WI38 (cell line): ENCODE data around the gene ANK3.

ENCODE experiments used
- H3K4me3 ChIP-seq: 2 replicates; pipeline ENCODE4 v1.5.1; 2011; ENCODE audit warnings: low read depth, mild to moderate bottlenecking, control low read depth, low read length
- CTCF ChIP-seq: IDR thresholded peaks from 2 replicates; pipeline ENCODE4 v1.5.1; 2012; ENCODE audit warnings: low read depth, mild to moderate bottlenecking, control low read depth, low read length

Gene ANK3

GRCh38 chr10:60291344-60291930, 98.2 kb downstream of the ANK3 start:
- H3K4me3 ChIP-seq: no peak overlapping the region
- TF ChIP-seq CTCF: no peak

- H3K4me3 ChIP-seq: no peak overlapping the region
- no peak for TF ChIP-seq CTCF
These were observed 99.1 kb downstream of the ANK3 start for GRCh38 chr10:60290558-60290957.

DNA sequence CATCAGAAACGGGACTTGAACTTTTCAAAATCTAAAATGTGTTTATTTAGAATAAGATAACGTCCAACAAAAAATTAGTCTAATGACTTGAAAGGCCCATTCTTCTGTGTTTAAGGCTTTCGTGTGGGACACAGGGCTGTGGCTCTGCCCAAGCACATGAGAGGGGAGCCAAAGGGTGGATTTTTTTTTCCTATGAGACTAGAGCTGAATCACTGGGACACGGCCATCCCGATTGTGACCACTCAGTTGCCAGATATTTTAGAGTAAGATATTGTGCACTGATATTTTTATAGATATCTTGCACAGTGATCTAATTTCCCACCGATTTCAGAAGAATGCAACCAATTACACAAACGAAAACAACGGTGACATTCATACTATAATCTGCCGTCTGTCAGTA, 99.9 kb downstream of the ANK3 start:
- TF ChIP-seq CTCF: no peak
- H3K4me3 ChIP-seq: no peak overlapping the region

- TF ChIP-seq CTCF: no peak
- H3K4me3 ChIP-seq: no peak overlapping the region
These were observed 101.4 kb downstream of the ANK3 start for GRCh38 chr10:60288256-60288655.

DNA sequence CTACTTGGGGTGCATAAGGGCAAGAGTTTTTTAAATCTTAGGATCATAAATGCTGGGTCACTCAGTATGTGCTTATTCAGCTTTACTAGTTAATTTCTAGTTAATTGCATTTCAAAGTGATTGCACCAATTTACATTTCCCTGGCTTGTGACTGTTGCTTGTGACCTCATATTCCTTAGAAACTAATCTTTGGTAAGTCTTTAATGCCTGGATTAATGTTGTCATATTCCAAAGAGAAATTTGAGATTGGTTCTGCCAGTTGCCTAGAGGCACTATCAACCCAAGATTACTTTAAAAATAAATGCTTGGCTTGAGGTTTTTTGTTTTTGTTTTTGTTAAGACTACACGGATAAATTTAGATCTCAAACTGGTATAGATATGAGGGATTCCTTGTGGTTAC, 103.1 kb downstream of the ANK3 start:
- no peak overlapping the region for H3K4me3 ChIP-seq
- TF ChIP-seq CTCF: no peak

GRCh38 chr10:60283397-60283796, 106.3 kb downstream of the ANK3 start:
- no peak overlapping the region for H3K4me3 ChIP-seq
- no peak for TF ChIP-seq CTCF

- H3K4me3 ChIP-seq: no peak overlapping the region
- no peak for TF ChIP-seq CTCF
These were observed 106.8 kb downstream of the ANK3 start for GRCh38 chr10:60282771-60283353.
